Hepatocyte (in vitro differentiated cells): ENCODE measurements around the gene HNRNPF. TPM values are rescaled to one million over a fixed set of nuclear protein-coding genes. Genes with fewer than 3 reads are reported as not detected.
A peak's percentile ranks its signal among the peaks of the same experiment; 100 is the strongest.

Experiments used
- DNase-seq: peaks from one replicate; pipeline ENCODE4 v3.0.0-alpha.2; 2016; ENCODE audit warnings: low spot score
- H2AFZ ChIP-seq: fragments of 200-600 bp; sonication (generic); 2 replicates; pipeline ENCODE4 v1.6.0; 2016; ENCODE audit warnings: antibody characterized with exemption, mild to moderate bottlenecking
- H3K27ac ChIP-seq: fragments of 200-600 bp; sonication (generic); 2 replicates; pipeline ENCODE4 v1.5.1; 2016; ENCODE audit warnings: mild to moderate bottlenecking
- H3K27me3 ChIP-seq: fragments of 200-600 bp; sonication (generic); 2 replicates; pipeline ENCODE4 v1.6.1; 2016
- H3K36me3 ChIP-seq: fragments of 200-600 bp; sonication (generic); replicated peaks from 2 replicates; pipeline ENCODE4 v1.5.1; 2016; ENCODE audit warnings: low read depth; ENCODE audit not compliant: insufficient read depth
- H3K4me1 ChIP-seq: fragments of 200-600 bp; sonication (generic); 2 replicates; pipeline ENCODE4 v1.5.1; 2016; ENCODE audit warnings: mild to moderate bottlenecking, moderate library complexity; ENCODE audit not compliant: insufficient read depth
- H3K4me2 ChIP-seq: fragments of 200-600 bp; sonication (generic); 2 replicates; pipeline ENCODE4 v1.6.0; 2016
- H3K4me3 ChIP-seq: fragments of 200-600 bp; sonication (generic); 2 replicates; pipeline ENCODE4 v1.5.1; 2016; ENCODE audit warnings: mild to moderate bottlenecking
- H3K79me2 ChIP-seq: fragments of 200-600 bp; sonication (generic); 2 replicates; pipeline ENCODE4 v1.6.0; 2017; ENCODE audit warnings: mild to moderate bottlenecking
- H3K9me2 ChIP-seq: fragments of 200-600 bp; sonication (generic); replicated peaks from 2 replicates; pipeline ENCODE4 v1.6.0; 2017; ENCODE audit warnings: mild to moderate bottlenecking; ENCODE audit not compliant: insufficient read depth
- H3K9me3 ChIP-seq: fragments of 200-600 bp; sonication (generic); 2 replicates; pipeline ENCODE4 v1.5.1; 2016; ENCODE audit warnings: low read depth, mild to moderate bottlenecking
- H4K20me1 ChIP-seq: fragments of 200-600 bp; sonication (generic); 2 replicates; pipeline ENCODE4 v1.6.0; 2016; ENCODE audit warnings: mild to moderate bottlenecking; ENCODE audit not compliant: insufficient read depth, poor library complexity, severe bottlenecking
- EZH2 ChIP-seq: fragments of 200-600 bp; sonication (generic); IDR thresholded peaks from 2 replicates; pipeline ENCODE4 v1.6.1; 2016; ENCODE audit warnings: antibody characterized with exemption, mild to moderate bottlenecking, borderline replicate concordance
- EZH2phosphoT487 ChIP-seq: fragments of 200-600 bp; sonication (generic); IDR thresholded peaks from one replicate; pipeline ENCODE4 v1.6.1; 2018; ENCODE audit warnings: antibody characterized with exemption, mild to moderate bottlenecking, low read depth, moderate library complexity; ENCODE audit not compliant: unreplicated experiment, severe bottlenecking
- WGBS: methylation state at CpG from one replicate; pipeline ENCODE4 v1.1.6; 2016; ENCODE audit warnings: low lambda C conversion rate; ENCODE audit errors: missing lambda C conversion rate; 5-methylcytosine and 5-hydroxymethylcytosine counted together
- polyA plus RNA-seq: library from polyadenylated mRNA; unstranded; fragments of >200 nt; fragmentation: Nextera tagmentation; extraction: Ambion mirVana; gene quantifications from 2 replicates; pipeline ENCODE4 v1.2.1, GENCODE V29; 2016
- total RNA-seq: library from RNA; depleted of rRNA; stranded (reverse); fragments of >200 nt; gene quantifications from 2 replicates; pipeline ENCODE4 v1.2.3, GENCODE V29; 2014
- TF ChIP-seq, protein P1 (sequence below): fragments of 200-600 bp; sonication (generic); IDR thresholded peaks from 2 replicates; pipeline ENCODE4 v1.5.1; 2016; ENCODE audit warnings: antibody characterized with exemption, mild to moderate bottlenecking; ENCODE audit not compliant: poor library complexity

HNRNPF gene
- total and polyA plus RNA-seq, 2 experiments from 2014 or later = 134 to 217 TPM

GRCh38 chr10:43342279-43343125 lies 66.5 kb downstream of the HNRNPF start:
- H3K9me3 ChIP-seq = no peaks in the 10 kb centered on the region
- no peak overlapping the region for H3K27ac ChIP-seq
- H2AFZ ChIP-seq = no peak overlapping the region
- no peaks in the 10 kb centered on the region for H3K36me3 ChIP-seq
- no peaks in the 10 kb centered on the region for H3K27me3 ChIP-seq
- WGBS = 98% methylated on average over 38 of the region's 49 CpGs
- no peaks in the 10 kb centered on the region for H3K79me2 ChIP-seq
- H3K4me2 ChIP-seq = no peak overlapping the region
- H4K20me1 ChIP-seq = no peaks in the 10 kb centered on the region
- TF ChIP-seq, protein P1, sequence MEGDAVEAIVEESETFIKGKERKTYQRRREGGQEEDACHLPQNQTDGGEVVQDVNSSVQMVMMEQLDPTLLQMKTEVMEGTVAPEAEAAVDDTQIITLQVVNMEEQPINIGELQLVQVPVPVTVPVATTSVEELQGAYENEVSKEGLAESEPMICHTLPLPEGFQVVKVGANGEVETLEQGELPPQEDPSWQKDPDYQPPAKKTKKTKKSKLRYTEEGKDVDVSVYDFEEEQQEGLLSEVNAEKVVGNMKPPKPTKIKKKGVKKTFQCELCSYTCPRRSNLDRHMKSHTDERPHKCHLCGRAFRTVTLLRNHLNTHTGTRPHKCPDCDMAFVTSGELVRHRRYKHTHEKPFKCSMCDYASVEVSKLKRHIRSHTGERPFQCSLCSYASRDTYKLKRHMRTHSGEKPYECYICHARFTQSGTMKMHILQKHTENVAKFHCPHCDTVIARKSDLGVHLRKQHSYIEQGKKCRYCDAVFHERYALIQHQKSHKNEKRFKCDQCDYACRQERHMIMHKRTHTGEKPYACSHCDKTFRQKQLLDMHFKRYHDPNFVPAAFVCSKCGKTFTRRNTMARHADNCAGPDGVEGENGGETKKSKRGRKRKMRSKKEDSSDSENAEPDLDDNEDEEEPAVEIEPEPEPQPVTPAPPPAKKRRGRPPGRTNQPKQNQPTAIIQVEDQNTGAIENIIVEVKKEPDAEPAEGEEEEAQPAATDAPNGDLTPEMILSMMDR = no peak
- TF ChIP-seq EZH2phosphoT487 = no peak
- no peaks in the 10 kb centered on the region for H3K9me2 ChIP-seq
- peaks cover 6% of the 10 kb centered on the region for H3K4me1 ChIP-seq
- DNase-seq = no peak
- no peak overlapping the region for H3K4me3 ChIP-seq

GRCh38 chr10:43341450-43341849 lies 67.5 kb downstream of the HNRNPF start:
- no peaks in the 10 kb centered on the region for H3K27me3 ChIP-seq
- H3K4me1 ChIP-seq = peaks cover 12% of the 10 kb centered on the region
- TF ChIP-seq, protein P1 = no peak
- TF ChIP-seq EZH2phosphoT487 (no peak), EZH2 (no peak)
- no peaks in the 10 kb centered on the region for H3K9me3 ChIP-seq
- no peak for DNase-seq
- H2AFZ ChIP-seq = no peak overlapping the region
- no peaks in the 10 kb centered on the region for H3K9me2 ChIP-seq
- H4K20me1 ChIP-seq = no peaks in the 10 kb centered on the region
- no peak overlapping the region for H3K27ac ChIP-seq
- WGBS = 82% methylated on average over 7 of the region's 7 CpGs
- H3K4me3 ChIP-seq = no peak overlapping the region
- no peaks in the 10 kb centered on the region for H3K36me3 ChIP-seq
- no peak overlapping the region for H3K4me2 ChIP-seq
- H3K79me2 ChIP-seq = no peaks in the 10 kb centered on the region

GRCh38 chr10:43340619-43341018 lies 68.4 kb downstream of the HNRNPF start:
- Histone ChIP-seq H3K79me2 (no peaks in the 10 kb centered on the region), H3K9me3 (no peaks in the 10 kb centered on the region), H3K4me1 (peaks cover 12% of the 10 kb centered on the region), H4K20me1 (no peaks in the 10 kb centered on the region), H3K27me3 (no peaks in the 10 kb centered on the region), H3K4me3 (no peak overlapping the region), H3K36me3 (no peaks in the 10 kb centered on the region), H3K9me2 (no peaks in the 10 kb centered on the region), H3K4me2 (no peak overlapping the region), H3K27ac (peak overlapping the region; percentile 54), H2AFZ (no peak overlapping the region)
- DNase-seq = peak; percentile 56
- TF ChIP-seq EZH2phosphoT487 = no peak
- no peak for TF ChIP-seq EZH2
- TF ChIP-seq, protein P1 = no peak
- WGBS = 65% methylated on average over 9 of the region's 9 CpGs
